Stimulated activated naive B cell treated with anti-CD40 and anti-IgM and Interleukin-4, amounts not matched to agents 10 μg/mL and 1 μg/mL and 100 μg/mL, for 72 hours (primary cell): ENCODE data around the gene EAPP.
"Not testable (repeated sequence)": the region's sequence is repeated elsewhere in the genome, so short reads cannot be mapped to it uniquely, and the experiment has no call there.

Experiments
- ATAC-seq, 2 donors: fragments of 150-1000 bp; cut with Tn5 transposase; replicated peaks; 2 replicates each; pipeline ENCODE4 v1.10.0; 2021; ENCODE audit warnings: moderate library complexity in 1 of 2
- DNase-seq: peaks from one replicate; pipeline ENCODE4 v3.0.0; 2021
- H3K27ac Mint-ChIP-seq: one replicate; pipeline ENCODE4 v1.8.0; 2022; ENCODE audit warnings: mild to moderate bottlenecking, mixed read lengths
- H3K27me3 Mint-ChIP-seq, 2 donors: one replicate each; pipeline ENCODE4 v1.8.0; 2022; ENCODE audit warnings: mixed read lengths in 2 of 2
- H3K36me3 Mint-ChIP-seq, 2 donors: one replicate each; pipeline ENCODE4 v1.8.0; 2022; ENCODE audit warnings: mixed read lengths in 2 of 2, mild to moderate bottlenecking in 1 of 2
- H3K4me1 Mint-ChIP-seq, 2 donors: one replicate each; pipeline ENCODE4 v1.8.0; 2022; ENCODE audit warnings: mixed read lengths in 2 of 2, mild to moderate bottlenecking in 1 of 2
- H3K4me3 Mint-ChIP-seq, 2 donors: one replicate each; pipeline ENCODE4 v1.8.0; 2022; ENCODE audit warnings: mild to moderate bottlenecking in 2 of 2, mixed read lengths in 2 of 2, moderate library complexity in 1 of 2
- H3K9me3 Mint-ChIP-seq, 2 donors: one replicate each; pipeline ENCODE4 v1.8.0; 2022; ENCODE audit warnings: mixed read lengths in 2 of 2, mild to moderate bottlenecking in 1 of 2

EAPP gene

GRCh38 chr14:34507884-34508283 is 31.6 kb downstream of the EAPP start:
- no peak for ATAC-seq
- Mint-ChIP-seq H3K4me3 (no peak overlapping the region), H3K36me3 (peaks cover 0 to 1% of the 10 kb centered on the region in 2 donors), H3K27me3 (no peaks in the 10 kb centered on the region), H3K4me1 (no peaks in the 10 kb centered on the region), H3K9me3 (no peaks in the 10 kb centered on the region), H3K27ac (no peak overlapping the region)
- DNase-seq, result no peak

GRCh38 chr14:34507459-34507858 is 32.0 kb downstream of the EAPP start:
- Mint-ChIP-seq H3K27me3 (no peaks in the 10 kb centered on the region), H3K4me3 (no peak overlapping the region), H3K36me3 (peaks cover 0 to 1% of the 10 kb centered on the region in 2 donors), H3K4me1 (no peaks in the 10 kb centered on the region), H3K27ac (no peak overlapping the region), H3K9me3 (no peaks in the 10 kb centered on the region)
- DNase-seq (no peak), ATAC-seq (no peak)

- not testable (repeated sequence) for H3K4me3 Mint-ChIP-seq, DNase-seq, H3K36me3 Mint-ChIP-seq, ATAC-seq, H3K27me3 Mint-ChIP-seq, H3K4me1 Mint-ChIP-seq, H3K27ac Mint-ChIP-seq, H3K9me3 Mint-ChIP-seq
Observed at GRCh38 chr14:34505124-34505491, 34.4 kb downstream of the EAPP start.

GRCh38 chr14:34504027-34504426 is 35.5 kb downstream of the EAPP start:
- H3K27me3 Mint-ChIP-seq, H3K36me3 Mint-ChIP-seq, H3K4me3 Mint-ChIP-seq, H3K4me1 Mint-ChIP-seq, H3K9me3 Mint-ChIP-seq, ATAC-seq, DNase-seq, H3K27ac Mint-ChIP-seq: not testable (repeated sequence)

GRCh38 chr14:34502545-34503225 is 36.8 kb downstream of the EAPP start:
- Mint-ChIP-seq H3K27me3 (no peaks in the 10 kb centered on the region), H3K4me3 (no peak overlapping the region), H3K9me3 (no peaks in the 10 kb centered on the region), H3K4me1 (no peaks in the 10 kb centered on the region), H3K27ac (no peak overlapping the region), H3K36me3 (no peaks in the 10 kb centered on the region)
- ATAC-seq (no peak), DNase-seq (no peak)

- H3K9me3 Mint-ChIP-seq, result no peaks in the 10 kb centered on the region
- H3K36me3 Mint-ChIP-seq, result no peaks in the 10 kb centered on the region
- no peaks in the 10 kb centered on the region for H3K27me3 Mint-ChIP-seq
- no peak overlapping the region for H3K27ac Mint-ChIP-seq
- DNase-seq (no peak), ATAC-seq (no peak)
- no peak overlapping the region for H3K4me3 Mint-ChIP-seq
- no peaks in the 10 kb centered on the region for H3K4me1 Mint-ChIP-seq
Observed at GRCh38 chr14:34502001-34502400, 37.5 kb downstream of the EAPP start.

GRCh38 chr14:34501004-34501580 is 38.4 kb downstream of the EAPP start:
- Mint-ChIP-seq H3K9me3 (no peaks in the 10 kb centered on the region), H3K4me1 (no peaks in the 10 kb centered on the region), H3K27me3 (no peaks in the 10 kb centered on the region), H3K36me3 (no peaks in the 10 kb centered on the region), H3K27ac (no peak overlapping the region), H3K4me3 (no peak overlapping the region)
- DNase-seq (no peak), ATAC-seq (no peak)

GRCh38 chr14:34498684-34499412 is 40.7 kb downstream of the EAPP start:
- Mint-ChIP-seq H3K27ac (no peak overlapping the region), H3K4me3 (no peak overlapping the region), H3K36me3 (no peaks in the 10 kb centered on the region), H3K4me1 (no peaks in the 10 kb centered on the region), H3K9me3 (no peaks in the 10 kb centered on the region), H3K27me3 (no peaks in the 10 kb centered on the region)
- peak; percentile 47 to 56 for ATAC-seq
- no peak for DNase-seq

- Mint-ChIP-seq H3K27me3 (no peaks in the 10 kb centered on the region), H3K4me3 (no peak overlapping the region), H3K36me3 (no peaks in the 10 kb centered on the region), H3K4me1 (no peaks in the 10 kb centered on the region), H3K27ac (no peak overlapping the region), H3K9me3 (no peaks in the 10 kb centered on the region)
- ATAC-seq, result no peak
- no peak for DNase-seq
Observed at GRCh38 chr14:34496679-34497513, 42.6 kb downstream of the EAPP start.

GRCh38 chr14:34496007-34496678 is 43.4 kb downstream of the EAPP start:
- Mint-ChIP-seq H3K4me1 (no peaks in the 10 kb centered on the region), H3K27me3 (peaks cover 0 to 3% of the 10 kb centered on the region in 2 donors), H3K4me3 (no peak overlapping the region), H3K36me3 (no peaks in the 10 kb centered on the region), H3K27ac (no peak overlapping the region), H3K9me3 (no peaks in the 10 kb centered on the region)
- no peak for DNase-seq
- no peak for ATAC-seq

- Mint-ChIP-seq H3K27ac (no peak overlapping the region), H3K4me1 (no peaks in the 10 kb centered on the region), H3K27me3 (peaks cover 0 to 8% of the 10 kb centered on the region in 2 donors), H3K36me3 (peaks cover 0 to 3% of the 10 kb centered on the region in 2 donors), H3K4me3 (no peak overlapping the region), H3K9me3 (peaks cover 0 to 3% of the 10 kb centered on the region in 2 donors)
- ATAC-seq, result no peak
- no peak for DNase-seq
Observed at GRCh38 chr14:34489324-34489723, 50.2 kb downstream of the EAPP start.

- Mint-ChIP-seq H3K27me3 (peaks cover 0 to 8% of the 10 kb centered on the region in 2 donors), H3K27ac (no peak overlapping the region), H3K36me3 (peaks cover 0 to 3% of the 10 kb centered on the region in 2 donors), H3K4me1 (no peaks in the 10 kb centered on the region), H3K9me3 (peaks cover 0 to 3% of the 10 kb centered on the region in 2 donors), H3K4me3 (no peak overlapping the region)
- ATAC-seq (no peak), DNase-seq (no peak)
Observed at GRCh38 chr14:34488528-34488927, 51.0 kb downstream of the EAPP start.

GRCh38 chr14:34484726-34485125 is 54.8 kb downstream of the EAPP start:
- Mint-ChIP-seq H3K4me1 (no peaks in the 10 kb centered on the region), H3K36me3 (peaks cover 0 to 3% of the 10 kb centered on the region in 2 donors), H3K27ac (no peak overlapping the region), H3K27me3 (peaks cover 0 to 3% of the 10 kb centered on the region in 2 donors), H3K4me3 (no peak overlapping the region), H3K9me3 (peaks cover 0 to 3% of the 10 kb centered on the region in 2 donors)
- DNase-seq (no peak), ATAC-seq (no peak)

GRCh38 chr14:34482463-34482862 is 57.0 kb downstream of the EAPP start:
- Mint-ChIP-seq H3K9me3 (peaks cover 0 to 3% of the 10 kb centered on the region in 2 donors), H3K36me3 (no peaks in the 10 kb centered on the region), H3K27ac (no peak overlapping the region), H3K4me3 (no peak overlapping the region), H3K27me3 (no peaks in the 10 kb centered on the region), H3K4me1 (no peaks in the 10 kb centered on the region)
- no peak for ATAC-seq
- DNase-seq, result no peak
